NT2/D1 (cell line): ENCODE data around the gene DDX51.
"Not testable (repeated sequence)": the region's sequence is repeated elsewhere in the genome, so short reads cannot be mapped to it uniquely, and the experiment has no call there.

Experiments used
- DNase-seq: peaks from one replicate; pipeline ENCODE4 v3.0.0-alpha.2; 2011; ENCODE audit warnings: low read depth, low spot score
- H3K27me3 ChIP-seq: 2 replicates; pipeline ENCODE4 v1.6.0; 2011; ENCODE audit warnings: mild to moderate bottlenecking; ENCODE audit not compliant: insufficient read length, insufficient read depth
- H3K36me3 ChIP-seq: 2 replicates; pipeline ENCODE4 v1.6.1; 2011; ENCODE audit warnings: mild to moderate bottlenecking, low read length, mixed read lengths; ENCODE audit not compliant: insufficient read depth, insufficient read length
- H3K4me1 ChIP-seq: 2 replicates; pipeline ENCODE4 v1.5.1; 2011; ENCODE audit not compliant: insufficient read depth, insufficient read length
- H3K4me3 ChIP-seq: 2 replicates; pipeline ENCODE4 v1.5.1; 2011; ENCODE audit warnings: low read depth; ENCODE audit not compliant: insufficient read length
- H3K9ac ChIP-seq: 2 replicates; pipeline ENCODE4 v1.6.0; 2011; ENCODE audit warnings: low read depth; ENCODE audit not compliant: insufficient read length
- H3K9me3 ChIP-seq: 2 replicates; pipeline ENCODE4 v1.5.1; 2011; ENCODE audit warnings: mild to moderate bottlenecking, low read length; ENCODE audit not compliant: insufficient read depth
- SUZ12 ChIP-seq: IDR thresholded peaks from 2 replicates; pipeline ENCODE4 v1.6.1; 2011; ENCODE audit not compliant: insufficient read length, insufficient read depth; ENCODE audit errors: extremely low read depth
- YY1 ChIP-seq: IDR thresholded peaks from 2 replicates; pipeline ENCODE4 v1.6.1; 2011; ENCODE audit not compliant: insufficient read length, insufficient read depth
- ZNF274 ChIP-seq: IDR thresholded peaks from 2 replicates; pipeline ENCODE4 v1.6.1; 2011; ENCODE audit warnings: mild to moderate bottlenecking, low read depth, low read length

Gene DDX51

GRCh38 chr12:132138941-132139871 lies 4.9 kb downstream of the DDX51 start:
- no peak overlapping the region for H3K4me3 ChIP-seq
- peaks cover 4% of the 10 kb centered on the region for H3K27me3 ChIP-seq
- no peaks in the 10 kb centered on the region for H3K9me3 ChIP-seq
- peaks cover 50% of the 10 kb centered on the region for H3K36me3 ChIP-seq
- H3K4me1 ChIP-seq: peaks cover 4% of the 10 kb centered on the region
- no peak for DNase-seq
- H3K9ac ChIP-seq: no peak overlapping the region
- TF ChIP-seq SUZ12: no peak
- no peak for TF ChIP-seq ZNF274
- no peak for TF ChIP-seq YY1

- TF ChIP-seq ZNF274: no peak
- no peak for TF ChIP-seq YY1
- TF ChIP-seq SUZ12: no peak
- Histone ChIP-seq H3K27me3 (peaks cover 4% of the 10 kb centered on the region), H3K4me1 (peaks cover 4% of the 10 kb centered on the region), H3K36me3 (peaks cover 47% of the 10 kb centered on the region), H3K9ac (no peak overlapping the region), H3K9me3 (no peaks in the 10 kb centered on the region), H3K4me3 (no peak overlapping the region)
- DNase-seq: no peak
Measured at GRCh38 chr12:132137483-132138125, 6.5 kb downstream of the DDX51 start.

- peaks cover 36% of the 10 kb centered on the region for H3K36me3 ChIP-seq
- not testable (repeated sequence) for H3K27me3 ChIP-seq, H3K9me3 ChIP-seq, DNase-seq, H3K4me3 ChIP-seq, H3K9ac ChIP-seq, H3K4me1 ChIP-seq
Measured at GRCh38 chr12:132136226-132136625, 7.9 kb downstream of the DDX51 start.

- not testable (repeated sequence) for H3K9ac ChIP-seq, H3K4me1 ChIP-seq, H3K4me3 ChIP-seq, H3K9me3 ChIP-seq, H3K27me3 ChIP-seq, DNase-seq
- peaks cover 21% of the 10 kb centered on the region for H3K36me3 ChIP-seq
Measured at GRCh38 chr12:132134653-132135183, 9.4 kb downstream of the DDX51 start.

- Histone ChIP-seq H3K9me3 (no peaks in the 10 kb centered on the region; the same call in 1 of the 2 replicates), H3K4me1 (peaks cover 4% of the 10 kb centered on the region), H3K9ac (no peak overlapping the region), H3K36me3 (peaks cover 18% of the 10 kb centered on the region), H3K4me3 (no peak overlapping the region), H3K27me3 (peaks cover 4% of the 10 kb centered on the region)
- no peak for TF ChIP-seq ZNF274
- no peak for TF ChIP-seq YY1
- TF ChIP-seq SUZ12: no peak
- no peak for DNase-seq
Measured at GRCh38 chr12:132133952-132134652, 10.0 kb downstream of the DDX51 start.

- peaks cover 4% of the 10 kb centered on the region for H3K4me1 ChIP-seq
- DNase-seq: no peak
- peaks cover 11% of the 10 kb centered on the region for H3K9me3 ChIP-seq
- peaks cover 16% of the 10 kb centered on the region for H3K36me3 ChIP-seq
- TF ChIP-seq ZNF274: no peak
- TF ChIP-seq YY1: no peak
- no peak for TF ChIP-seq SUZ12
- no peak overlapping the region for H3K9ac ChIP-seq
- H3K27me3 ChIP-seq: peaks cover 4% of the 10 kb centered on the region
- H3K4me3 ChIP-seq: no peak overlapping the region
Measured at GRCh38 chr12:132132609-132133430, 11.3 kb downstream of the DDX51 start.

GRCh38 chr12:132131952-132132351 lies 12.2 kb downstream of the DDX51 start:
- Histone ChIP-seq H3K4me1 (peaks cover 4% of the 10 kb centered on the region), H3K9me3 (peaks cover 20% of the 10 kb centered on the region), H3K27me3 (no peaks in the 10 kb centered on the region), H3K9ac (no peak overlapping the region), H3K36me3 (peaks cover 20% of the 10 kb centered on the region), H3K4me3 (no peak overlapping the region)
- DNase-seq: no peak
- no peak for TF ChIP-seq ZNF274
- TF ChIP-seq YY1: no peak
- TF ChIP-seq SUZ12: no peak
